Measurements from ENCODE around the gene S1PR2.
"Not testable (repeated sequence)": the region's sequence is repeated elsewhere in the genome, so short reads cannot be mapped to it uniquely, and the experiment has no call there.

S1PR2 gene

GRCh38 chr19:10252707-10253106 is 21.6 kb upstream of the S1PR2 start:
- no peak for DNase-seq

- peak; percentile 98 for DNase-seq
Measured at GRCh38 chr19:10251792-10252694, 20.9 kb upstream of the S1PR2 start, which contains the start of gene MRPL4. TSS of gene MRPL4 (plus strand) at chr19:10252214. CDS start at chr19:10252254, 40 bp downstream.

- DNase-seq: no peak
Measured at GRCh38 chr19:10246511-10246910, 15.4 kb upstream of the S1PR2 start.

GRCh38 chr19:10245189-10245939 is 14.2 kb upstream of the S1PR2 start:
- DNase-seq: no peak

GRCh38 chr19:10243606-10244005 is 12.5 kb upstream of the S1PR2 start:
- no peak for DNase-seq

- not testable (repeated sequence) for DNase-seq
Measured at GRCh38 chr19:10241826-10242449, 10.8 kb upstream of the S1PR2 start.

GRCh38 chr19:10238172-10238783 is 7.1 kb upstream of the S1PR2 start:
- DNase-seq: peak; percentile 92

- peak; percentile 27 for DNase-seq
Measured at GRCh38 chr19:10237702-10238101, 6.6 kb upstream of the S1PR2 start.

GRCh38 chr19:10235409-10235808 is 4.3 kb upstream of the S1PR2 start:
- not testable (repeated sequence) for DNase-seq

- no peak for DNase-seq
Measured at GRCh38 chr19:10235003-10235402, 3.9 kb upstream of the S1PR2 start.

- no peak for DNase-seq
Measured at GRCh38 chr19:10233946-10234345, 2.8 kb upstream of the S1PR2 start.

- DNase-seq: no peak
Measured at GRCh38 chr19:10231612-10232228, 589 bp upstream of the S1PR2 start.

- no peak for DNase-seq
Measured at GRCh38 chr19:10230173-10230860, 814 bp downstream of the S1PR2 start.

GRCh38 chr19:10228920-10229319 is 2.2 kb downstream of the S1PR2 start:
- DNase-seq: peak; percentile 41

GRCh38 chr19:10228393-10228792 is 2.7 kb downstream of the S1PR2 start:
- DNase-seq: no peak

GRCh38 chr19:10227026-10227971 is 3.8 kb downstream of the S1PR2 start:
- no peak for DNase-seq

- no peak for DNase-seq
Measured at GRCh38 chr19:10226376-10227025, 4.6 kb downstream of the S1PR2 start.

GRCh38 chr19:10226021-10226375 is 5.1 kb downstream of the S1PR2 start:
- DNase-seq: no peak

- DNase-seq: no peak
Measured at GRCh38 chr19:10224337-10224736, 6.8 kb downstream of the S1PR2 start.

Data from NCI-H510A treated with DMSO at 0.1 percent for 48 hours (cell line).